Measurements from ENCODE around the gene CCDC74B.
"Not testable (repeated sequence)": the region's sequence is repeated elsewhere in the genome, so short reads cannot be mapped to it uniquely, and the experiment has no call there.

DNA sequence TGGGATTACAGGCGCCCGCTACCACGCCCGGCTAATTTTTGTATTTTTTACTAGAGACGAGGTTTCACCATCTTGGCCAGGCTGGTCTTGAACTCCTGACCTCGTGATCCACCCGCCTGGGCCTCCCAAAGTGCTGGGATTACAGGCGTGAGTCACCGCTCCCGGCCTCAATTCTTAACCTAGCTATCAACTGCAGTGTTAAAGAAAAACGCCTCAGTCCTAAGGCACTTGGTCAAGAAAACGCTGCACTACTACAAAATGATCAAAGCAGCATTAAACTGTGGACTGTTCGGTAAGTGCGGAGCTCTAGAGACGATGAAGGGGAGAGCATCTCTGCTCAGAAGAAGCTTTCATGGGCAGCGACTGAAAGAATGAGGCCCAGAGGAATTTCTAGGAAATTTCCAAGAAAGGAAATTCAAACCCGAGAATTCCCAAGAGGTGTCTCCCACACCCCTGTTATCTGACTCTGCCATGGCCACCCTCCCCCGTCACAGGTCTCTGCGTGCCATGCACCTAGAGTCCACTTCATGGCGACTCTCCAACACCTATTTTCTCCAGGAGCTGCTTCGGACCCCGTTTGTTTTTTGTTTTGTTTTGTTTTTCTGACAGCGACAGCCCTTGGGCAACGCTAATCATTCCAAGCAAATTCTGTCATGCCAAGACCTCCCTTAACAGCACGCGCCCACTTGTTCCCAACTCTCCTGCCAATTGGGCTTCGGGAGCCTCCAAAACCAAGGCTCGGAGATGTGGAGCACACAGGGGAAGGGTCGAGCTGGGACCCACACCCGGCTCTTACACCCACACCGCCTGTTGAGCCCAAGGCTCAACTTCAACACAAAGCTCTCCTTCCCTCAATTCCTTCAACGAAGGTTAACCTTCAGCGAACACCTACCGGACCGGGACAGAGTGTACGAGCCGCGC, 35.8 kb upstream of the CCDC74B start:
- TF ChIP-seq POLR2A (IDR thresholded peaks at IDR 0.05; ENCODE audit: extremely low read depth, insufficient read length): not testable (repeated sequence)
- TF ChIP-seq, protein P1, sequence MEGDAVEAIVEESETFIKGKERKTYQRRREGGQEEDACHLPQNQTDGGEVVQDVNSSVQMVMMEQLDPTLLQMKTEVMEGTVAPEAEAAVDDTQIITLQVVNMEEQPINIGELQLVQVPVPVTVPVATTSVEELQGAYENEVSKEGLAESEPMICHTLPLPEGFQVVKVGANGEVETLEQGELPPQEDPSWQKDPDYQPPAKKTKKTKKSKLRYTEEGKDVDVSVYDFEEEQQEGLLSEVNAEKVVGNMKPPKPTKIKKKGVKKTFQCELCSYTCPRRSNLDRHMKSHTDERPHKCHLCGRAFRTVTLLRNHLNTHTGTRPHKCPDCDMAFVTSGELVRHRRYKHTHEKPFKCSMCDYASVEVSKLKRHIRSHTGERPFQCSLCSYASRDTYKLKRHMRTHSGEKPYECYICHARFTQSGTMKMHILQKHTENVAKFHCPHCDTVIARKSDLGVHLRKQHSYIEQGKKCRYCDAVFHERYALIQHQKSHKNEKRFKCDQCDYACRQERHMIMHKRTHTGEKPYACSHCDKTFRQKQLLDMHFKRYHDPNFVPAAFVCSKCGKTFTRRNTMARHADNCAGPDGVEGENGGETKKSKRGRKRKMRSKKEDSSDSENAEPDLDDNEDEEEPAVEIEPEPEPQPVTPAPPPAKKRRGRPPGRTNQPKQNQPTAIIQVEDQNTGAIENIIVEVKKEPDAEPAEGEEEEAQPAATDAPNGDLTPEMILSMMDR (IDR thresholded peaks at IDR 0.05; ENCODE audit: low read depth, low read length): not testable (repeated sequence)
- TF ChIP-seq, protein P2, sequence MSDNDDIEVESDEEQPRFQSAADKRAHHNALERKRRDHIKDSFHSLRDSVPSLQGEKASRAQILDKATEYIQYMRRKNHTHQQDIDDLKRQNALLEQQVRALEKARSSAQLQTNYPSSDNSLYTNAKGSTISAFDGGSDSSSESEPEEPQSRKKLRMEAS (IDR thresholded peaks at IDR 0.05; ENCODE audit: low read depth, low read length): not testable (repeated sequence)

Measured in NB4 (cell line).